ENCODE results near the gene RASSF8.

- TF ChIP-seq YY1 (IDR thresholded peaks at IDR 0.05; ENCODE audit: low read depth) = no peak
- no peak for TF ChIP-seq CREB1 (IDR thresholded peaks at IDR 0.05; ENCODE audit: low read depth)
- TF ChIP-seq ZBTB7A (IDR thresholded peaks at IDR 0.05; ENCODE audit: low read depth) = no peak
- TF ChIP-seq REST (IDR thresholded peaks at IDR 0.05; ENCODE audit: low read depth) = no peak
- no peak for TF ChIP-seq EGR1 (IDR thresholded peaks at IDR 0.05)
- TF ChIP-seq EP300 (IDR thresholded peaks at IDR 0.05; ENCODE audit: borderline replicate concordance) = no peak
These were observed 2.5 kb downstream of the RASSF8 start for GRCh38 chr12:25960961-25961360.

All from Ishikawa (cell line).